GM03348 (cell line): Measurements from ENCODE around the gene TPK1.

ENCODE experiments used
- DNase-seq: peaks from one replicate; pipeline ENCODE4 v3.0.0; 2012; ENCODE audit warnings: low spot score

TPK1 gene

GRCh38 chr7:144835652-144836544, at the start of gene TPK1:
Gene TPK1, minus strand, starts transcription at chr7:144836053. Its CDS starts 451 bp downstream, at chr7:144835602.
- peak; percentile 96 for DNase-seq

GRCh38 chr7:144885478-144885877, 49.6 kb upstream of the TPK1 start:
- DNase-seq: no peak

- DNase-seq: no peak
Observed at GRCh38 chr7:144884896-144885295, 49.0 kb upstream of the TPK1 start.

- no peak for DNase-seq
Observed at GRCh38 chr7:144873316-144873845, 37.5 kb upstream of the TPK1 start.

- no peak for DNase-seq
Observed at GRCh38 chr7:144869082-144869481, 33.2 kb upstream of the TPK1 start.

GRCh38 chr7:144866189-144866588, 30.3 kb upstream of the TPK1 start:
- no peak for DNase-seq

- no peak for DNase-seq
Observed at GRCh38 chr7:144863320-144863647, 27.4 kb upstream of the TPK1 start.

- DNase-seq: no peak
Observed at GRCh38 chr7:144862612-144863319, 26.9 kb upstream of the TPK1 start.

GRCh38 chr7:144859739-144860138, 23.9 kb upstream of the TPK1 start:
- no peak for DNase-seq

- no peak for DNase-seq
Observed at GRCh38 chr7:144857463-144857862, 21.6 kb upstream of the TPK1 start.

- DNase-seq: peak; percentile 51
Observed at GRCh38 chr7:144854839-144855424, 19.1 kb upstream of the TPK1 start.

GRCh38 chr7:144853542-144853941, 17.7 kb upstream of the TPK1 start:
- DNase-seq: no peak

GRCh38 chr7:144848078-144848477, 12.2 kb upstream of the TPK1 start:
- DNase-seq: no peak

- DNase-seq: no peak
Observed at GRCh38 chr7:144842377-144842851, 6.6 kb upstream of the TPK1 start.

- no peak for DNase-seq
Observed at GRCh38 chr7:144836545-144836842, 641 bp upstream of the TPK1 start.

GRCh38 chr7:144835155-144835611, 670 bp downstream of the TPK1 start:
- peak; percentile 60 for DNase-seq

- DNase-seq: peak; percentile 51
Observed at GRCh38 chr7:144834641-144835144, 1.2 kb downstream of the TPK1 start.

GRCh38 chr7:144830811-144831210, 5.0 kb downstream of the TPK1 start:
- DNase-seq: no peak

GRCh38 chr7:144830024-144830785, 5.6 kb downstream of the TPK1 start:
- DNase-seq: no peak

- DNase-seq: no peak
Observed at GRCh38 chr7:144827621-144828020, 8.2 kb downstream of the TPK1 start.

GRCh38 chr7:144826208-144826607, 9.6 kb downstream of the TPK1 start:
- peak; percentile 8 for DNase-seq

GRCh38 chr7:144824360-144824759, 11.5 kb downstream of the TPK1 start:
- peak; percentile 71 for DNase-seq
